GM12878 (cell line): ENCODE measurements around the gene NAA25. TPM values are rescaled to one million over a fixed set of nuclear protein-coding genes. Genes with fewer than 3 reads are reported as not detected.

Experiments
- ATAC-seq: fragments of 200-7000 bp; cut with Tn5 transposase; 3 replicates; pipeline ENCODE4 v1.9.1; 2020; ENCODE audit warnings: mild to moderate bottlenecking, moderate library complexity
- BruUV-seq: library from RNA; stranded (reverse); fragments of 400-500 nt; replicated peaks from 2 replicates; lab custom pipeline; 2021; lab: Mats Ljungman, UMichigan
- CTCF ChIA-PET: fragments of 300-600 bp; sonication (Branson Sonifier 250); formaldehyde crosslinking; extraction: SDS; loops from one replicate; lab custom pipeline; 2021; ENCODE audit warnings: inconsistent platforms; lab: Yijun Ruan, JAX
- POLR2A ChIA-PET: fragments of 350-600 bp; formaldehyde crosslinking; extraction: SDS; loops from one replicate; lab custom pipeline; 2021; ENCODE audit warnings: inconsistent platforms; lab: Charles Lee
- RAD21 ChIA-PET: fragments of 300-600 bp; sonication (Branson Sonifier 250); formaldehyde crosslinking; loops from one replicate; lab custom pipeline; 2023; ENCODE audit warnings: antibody characterized with exemption; ENCODE audit not compliant: unreplicated experiment; lab: Charles Lee
- SMC1A ChIA-PET: fragments of 300-600 bp; sonication (Branson Sonifier 250); formaldehyde crosslinking; loops from one replicate; lab custom pipeline; 2023; ENCODE audit not compliant: unreplicated experiment, uncharacterized antibody; lab: Charles Lee
- DNase-seq: peaks from one replicate; pipeline ENCODE4 v3.0.0-alpha.2; 2011; ENCODE audit warnings: low read depth, low spot score
- FAIRE-seq: peaks from 3 replicates; lab custom pipeline; 2011; peaks lifted over from hg19 to GRCh38; lab: Jason Lieb, UNC
- H2AFZ ChIP-seq: 2 replicates; pipeline ENCODE4 v1.6.0; 2011; ENCODE audit warnings: low read depth, low read length, control low read depth; ENCODE audit not compliant: control insufficient read depth
- H3K27ac ChIP-seq: 2 replicates; pipeline ENCODE4 v1.5.1; 2011; ENCODE audit warnings: control low read depth; ENCODE audit not compliant: control insufficient read depth, insufficient read depth
- H3K27me3 ChIP-seq, 2 experiments: replicated peaks in 1 of 2; 2 replicates each; pipeline versions ENCODE4 v1.6.0 to v1.6.1; 2011; ENCODE audit warnings: low read length in 1 of 2; ENCODE audit not compliant: control insufficient read depth in 2 of 2, insufficient read depth in 2 of 2
- H3K36me3 ChIP-seq, 2 experiments: 2 replicates each; pipeline ENCODE4 v1.5.1; 2011; ENCODE audit warnings: low read length in 1 of 2; ENCODE audit not compliant: control insufficient read depth in 2 of 2, insufficient read depth in 2 of 2
- H3K4me1 ChIP-seq: 2 replicates; pipeline ENCODE4 v1.6.1; 2011; ENCODE audit warnings: mild to moderate bottlenecking, low read length, moderate library complexity, mixed read lengths; ENCODE audit not compliant: control insufficient read depth, insufficient read depth
- H3K4me2 ChIP-seq: 2 replicates; pipeline ENCODE4 v1.6.0; 2011; ENCODE audit warnings: control low read depth; ENCODE audit not compliant: control insufficient read depth, insufficient read depth
- H3K4me3 ChIP-seq: fragments of 200-600 bp; sonication (generic); 2 replicates; pipeline ENCODE4 v1.5.1; 2016
- H3K79me2 ChIP-seq: 2 replicates; pipeline ENCODE4 v1.6.0; 2011; ENCODE audit warnings: low read length; ENCODE audit not compliant: control insufficient read depth, insufficient read depth
- H3K9ac ChIP-seq: 2 replicates; pipeline ENCODE4 v1.8.0; 2011; ENCODE audit warnings: low read length, control low read depth, mixed read lengths; ENCODE audit not compliant: control insufficient read depth, insufficient read depth
- H3K9me3 ChIP-seq: replicated peaks from 3 replicates; pipeline ENCODE4 v1.5.1; 2011; ENCODE audit warnings: mild to moderate bottlenecking, low read length; ENCODE audit not compliant: control insufficient read depth, insufficient read depth
- H4K20me1 ChIP-seq: 2 replicates; pipeline ENCODE4 v1.6.0; 2011; ENCODE audit not compliant: control insufficient read depth, insufficient read depth
- FOS ChIP-seq: IDR thresholded peaks from 3 replicates; pipeline ENCODE4 v1.6.1; 2011; ENCODE audit warnings: borderline replicate concordance; ENCODE audit not compliant: insufficient read length; ENCODE audit errors: extremely low read depth
- FOXK2 ChIP-seq: fragments of 450-650 bp; IDR thresholded peaks from 2 replicates; pipeline ENCODE4 v1.6.1; 2017; ENCODE audit warnings: mild to moderate bottlenecking, moderate library complexity
- FOXM1 ChIP-seq: IDR thresholded peaks from 2 replicates; pipeline ENCODE4 v1.6.1; 2012; ENCODE audit warnings: low read depth, mild to moderate bottlenecking, inconsistent platforms, low read length, moderate library complexity
- HDGF ChIP-seq: fragments of 450-650 bp; IDR thresholded peaks from 2 replicates; pipeline ENCODE4 v1.6.1; 2016; ENCODE audit warnings: antibody characterized with exemption
- JUND ChIP-seq: IDR thresholded peaks from 2 replicates; pipeline ENCODE4 v1.6.1; 2012; ENCODE audit warnings: low read depth, mild to moderate bottlenecking, low read length, improper control_type of control experiment, moderate library complexity
- KLF5 ChIP-seq: fragments of 450-650 bp; IDR thresholded peaks from 2 replicates; pipeline ENCODE4 v1.6.1; 2014; ENCODE audit warnings: mild to moderate bottlenecking; ENCODE audit not compliant: partially characterized antibody
- MEF2B ChIP-seq: fragments of 450-650 bp; IDR thresholded peaks from 2 replicates; pipeline ENCODE4 v1.6.1; 2018; ENCODE audit warnings: mild to moderate bottlenecking, moderate library complexity; ENCODE audit not compliant: partially characterized antibody, poor library complexity, severe bottlenecking
- NFXL1 ChIP-seq: fragments of 450-650 bp; IDR thresholded peaks from 2 replicates; pipeline ENCODE4 v1.6.1; 2017; ENCODE audit warnings: antibody characterized with exemption, mild to moderate bottlenecking, borderline replicate concordance
- PML ChIP-seq: IDR thresholded peaks from 2 replicates; pipeline ENCODE4 v1.6.1; 2012; ENCODE audit warnings: low read length, inconsistent platforms
- RAD21 ChIP-seq: IDR thresholded peaks from 2 replicates; pipeline ENCODE4 v1.6.1; 2011; ENCODE audit warnings: mild to moderate bottlenecking, low read depth, low read length, moderate library complexity; ENCODE audit not compliant: insufficient read depth
- SMAD1 ChIP-seq: fragments of 450-650 bp; IDR thresholded peaks from 2 replicates; pipeline ENCODE4 v1.6.1; 2018; ENCODE audit warnings: mild to moderate bottlenecking, low read depth; ENCODE audit not compliant: partially characterized antibody
- SMAD5 ChIP-seq: IDR thresholded peaks from 2 replicates; pipeline ENCODE4 v1.6.1; 2016; ENCODE audit warnings: antibody characterized with exemption, low read depth
- WRNIP1 ChIP-seq: IDR thresholded peaks from 2 replicates; pipeline ENCODE4 v1.6.1; 2011; ENCODE audit warnings: low read depth, low read length, improper control_type of control experiment, borderline replicate concordance
- YY1 ChIP-seq: IDR thresholded peaks from 2 replicates; pipeline ENCODE4 v1.6.1; 2011; ENCODE audit warnings: low read depth, mild to moderate bottlenecking, low read length
- ZNF207 ChIP-seq: fragments of 450-650 bp; IDR thresholded peaks from 2 replicates; pipeline ENCODE4 v1.6.1; 2014; ENCODE audit warnings: antibody characterized with exemption, mild to moderate bottlenecking, borderline replicate concordance
- ZNF384 ChIP-seq: IDR thresholded peaks from 2 replicates; pipeline ENCODE4 v1.6.1; 2012; ENCODE audit warnings: low read depth, mild to moderate bottlenecking, low read length, improper control_type of control experiment, borderline replicate concordance
- ZSCAN29 ChIP-seq: fragments of 450-650 bp; IDR thresholded peaks from 2 replicates; pipeline ENCODE4 v1.6.1; 2017; ENCODE audit warnings: mild to moderate bottlenecking, moderate library complexity
- WGBS: methylation state at CpG from one replicate; pipeline ENCODE4 v1.1.6; 2016; ENCODE audit warnings: low lambda C conversion rate; ENCODE audit not compliant: insufficient replicate concordance, insufficient coverage; ENCODE audit errors: missing lambda C conversion rate; 5-methylcytosine and 5-hydroxymethylcytosine counted together
- in situ Hi-C: fragments of 300-500 bp; cut with MboI; formaldehyde crosslinking; loops from 9 replicates; pipeline ENCODE4 v1.14.3; 2018; ENCODE audit warnings: mixed read lengths
- intact Hi-C: fragments of 100-400 bp; cut with micrococcal nuclease; formaldehyde crosslinking; loops from one replicate; pipeline ENCODE4 v1.14.2; 2022; ENCODE audit not compliant: unreplicated experiment
- polyA plus RNA-seq, 11 experiments: library from polyadenylated mRNA; depleted of rRNA in 4 of 11; unstranded in 6 of 11; stranded (reverse) in 5 of 11; fragments of >200 nt; fragmentation: Nextera tagmentation in 4 of 11; fragmentation: Illumina TruSeq in 1 of 11; extraction: Ambion mirVana in 4 of 11; extraction: Trizol in 1 of 11; gene quantifications; 1 replicate in 1 of 11; 2 replicates in 10 of 11; pipeline versions ENCODE4 v1.2.1 to v1.2.3, GENCODE V29; 2011 to 2016; ENCODE audit warnings: inconsistent platforms in 2 of 11, missing spikeins in 2 of 11, low read depth in 1 of 11
- total RNA-seq, 4 experiments: library from RNA; depleted of rRNA in 3 of 4; stranded (reverse); fragments of >200 nt in 3 of 4; fragmentation: Illumina TruSeq in 1 of 4; extraction: Trizol in 1 of 4; gene quantifications; 2 replicates each; pipeline versions ENCODE4 v1.2.1 to v1.2.3, GENCODE V29; 2013 to 2021
- TF ChIP-seq, protein P1 (sequence below), 3 experiments: IDR thresholded peaks in 2 of 3; conservative IDR thresholded peaks in 1 of 3; 2 replicates each; pipeline ENCODE4 v1.5.1; 2011; ENCODE audit warnings: low read depth in 3 of 3, low read length in 3 of 3, mild to moderate bottlenecking in 3 of 3, control low read depth in 2 of 3, moderate library complexity in 2 of 3, inconsistent platforms in 1 of 3, mixed read lengths in 1 of 3; ENCODE audit not compliant: control insufficient read depth in 2 of 3, insufficient read depth in 1 of 3; ENCODE audit errors: extremely low read depth in 1 of 3

NAA25 gene
- total and polyA plus RNA-seq, 10 of the 15 experiments (the other 5 are each of a cell fraction or from before 2014, with no cell fraction given) = 15.0 to 39.2 (median 29.4) TPM

DNA sequence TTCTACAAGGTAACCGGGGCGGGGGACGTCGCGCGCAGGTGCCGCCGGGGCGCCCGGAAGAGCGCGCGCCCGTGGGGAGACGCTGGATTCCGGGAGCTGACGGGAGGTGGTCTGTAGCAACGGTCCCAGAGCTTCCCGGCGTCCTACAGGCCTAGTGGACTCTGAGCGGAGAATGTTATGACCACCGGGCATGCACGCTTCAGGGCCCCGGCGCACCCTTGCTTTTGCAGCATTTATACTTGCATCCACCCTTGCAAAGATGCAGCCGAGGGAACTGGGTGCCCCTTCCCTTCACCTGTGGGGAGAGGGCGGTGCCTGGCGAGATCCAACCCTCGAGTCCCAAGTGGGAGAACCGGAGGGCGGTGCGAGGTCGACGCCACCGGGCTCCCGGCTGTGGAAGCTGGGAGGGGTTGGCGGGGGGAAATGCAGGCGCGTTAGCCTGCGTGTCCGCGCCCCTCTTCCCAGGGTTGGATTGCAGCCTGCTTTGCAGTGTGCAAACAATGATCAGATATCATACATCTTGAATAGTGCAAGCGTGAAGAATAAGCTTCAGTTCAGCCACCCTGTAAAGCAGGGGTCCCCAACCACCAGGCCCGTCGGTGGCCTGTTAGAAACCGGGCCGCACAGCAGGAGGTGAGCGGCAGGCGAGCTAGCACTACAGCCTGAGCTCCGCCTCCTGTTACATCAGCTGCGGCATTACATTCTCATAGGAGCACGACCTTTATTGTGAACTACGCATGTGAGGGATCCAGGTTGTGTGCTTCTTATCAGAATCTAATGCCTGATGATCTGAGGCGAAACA is 94.8 kb downstream of the NAA25 start (continued):
- TF ChIP-seq, protein P1, sequence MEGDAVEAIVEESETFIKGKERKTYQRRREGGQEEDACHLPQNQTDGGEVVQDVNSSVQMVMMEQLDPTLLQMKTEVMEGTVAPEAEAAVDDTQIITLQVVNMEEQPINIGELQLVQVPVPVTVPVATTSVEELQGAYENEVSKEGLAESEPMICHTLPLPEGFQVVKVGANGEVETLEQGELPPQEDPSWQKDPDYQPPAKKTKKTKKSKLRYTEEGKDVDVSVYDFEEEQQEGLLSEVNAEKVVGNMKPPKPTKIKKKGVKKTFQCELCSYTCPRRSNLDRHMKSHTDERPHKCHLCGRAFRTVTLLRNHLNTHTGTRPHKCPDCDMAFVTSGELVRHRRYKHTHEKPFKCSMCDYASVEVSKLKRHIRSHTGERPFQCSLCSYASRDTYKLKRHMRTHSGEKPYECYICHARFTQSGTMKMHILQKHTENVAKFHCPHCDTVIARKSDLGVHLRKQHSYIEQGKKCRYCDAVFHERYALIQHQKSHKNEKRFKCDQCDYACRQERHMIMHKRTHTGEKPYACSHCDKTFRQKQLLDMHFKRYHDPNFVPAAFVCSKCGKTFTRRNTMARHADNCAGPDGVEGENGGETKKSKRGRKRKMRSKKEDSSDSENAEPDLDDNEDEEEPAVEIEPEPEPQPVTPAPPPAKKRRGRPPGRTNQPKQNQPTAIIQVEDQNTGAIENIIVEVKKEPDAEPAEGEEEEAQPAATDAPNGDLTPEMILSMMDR (IDR thresholded peaks at IDR 0.05 in 2 of 3, conservative IDR thresholded peaks at IDR 0.05 in 1 of 3; ENCODE audit: control insufficient read depth in 2 of 3, extremely low read depth in 1 of 3, insufficient read depth in 1 of 3, low read depth in 3 of 3, low read length in 3 of 3) = peak in 1 of 3 experiments; percentile 5; a peak in 1 of 6 replicates
- TF ChIP-seq SMAD5 = peak; percentile 42

DNA sequence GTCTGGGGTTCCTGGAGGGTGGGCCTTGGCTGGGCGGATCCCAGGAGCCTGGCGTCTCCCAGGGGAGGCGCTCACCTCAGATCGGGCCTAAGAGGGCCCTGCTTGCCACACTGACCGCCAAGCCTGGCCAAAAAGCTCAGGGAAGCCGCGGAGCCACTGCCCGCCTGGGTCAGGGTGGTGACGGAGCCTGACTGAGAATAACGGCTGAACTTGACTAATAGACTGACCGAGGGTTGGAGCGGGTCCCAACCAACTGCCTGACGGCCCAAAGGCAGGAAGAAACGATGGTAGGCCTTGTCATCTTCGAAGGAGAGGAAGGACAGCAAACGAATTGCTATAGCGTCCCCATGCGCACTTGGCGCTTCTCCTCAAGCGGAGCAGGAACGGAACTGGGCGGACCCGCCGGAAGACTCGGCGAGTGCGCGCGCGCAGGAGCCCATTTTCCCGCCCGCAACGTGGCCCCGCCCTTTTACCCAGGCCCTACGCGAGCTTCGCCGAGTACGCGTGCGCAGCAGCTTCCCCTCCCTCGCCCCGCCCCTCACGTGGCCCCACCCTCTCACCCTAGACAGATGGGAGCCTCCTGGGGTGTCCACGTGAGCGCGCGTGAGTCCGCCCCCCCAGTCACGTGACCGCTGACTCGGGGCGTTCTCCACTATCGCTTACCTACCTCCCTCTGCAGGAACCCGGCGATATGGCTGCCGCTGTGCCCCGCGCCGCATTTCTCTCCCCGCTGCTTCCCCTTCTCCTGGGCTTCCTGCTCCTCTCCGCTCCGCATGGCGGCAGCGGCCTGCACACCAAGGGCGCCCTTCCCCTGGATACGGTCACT is 95.6 kb downstream of the NAA25 start, which contains the start of the genes ERP29 and TMEM116:
Gene ERP29 (plus strand): TSS at position 652 of the 826 bp plus-strand sequence. CDS start 40 bp downstream, at position 692.
Gene TMEM116 (minus strand): TSS at position 391 of the 826 bp plus-strand sequence. CDS start 7,895 bp downstream, outside the sequence.
- in situ Hi-C loops (loop anchor here (5.0 kb wide), 1 partner anchor 66 kb away; no protein-coding TSS in a partner anchor), intact Hi-C loops (loop anchor here (5.0 to 10.0 kb wide), 3 partner anchors 66 to 372 kb away; partner anchors contain the start of genes HECTD4 and TRAFD1)
- SMC1A ChIA-PET = interaction anchor here (1.4 to 5.4 kb wide), 4 partner anchors 10 to 69 kb away, joined by 3 to 51 read pairs (median 14); no protein-coding TSS in a partner anchor
- H3K9ac ChIP-seq = peak within 1 kb of the TSS; percentile 89
- CTCF ChIA-PET = interaction anchor here (0.7 to 5.4 kb wide), 11 partner anchors 9 to 553 kb away, joined by 3 to 40 read pairs (median 4); partner anchors contain the start of gene TRAFD1
- H2AFZ ChIP-seq = peak within 1 kb of the TSS; percentile 90
- H3K9me3 ChIP-seq = peaks cover 2% of the 10 kb centered on the region; the same call in 2 of the 3 replicates
- DNase-seq = peak; percentile 98
- peak; percentile 47 for FAIRE-seq
- peak within 1 kb of the TSS; percentile 93 for H3K4me2 ChIP-seq
- ATAC-seq = peak; percentile 82
- H3K79me2 ChIP-seq = peaks cover 60% of the 10 kb centered on the region
- no peaks in the 10 kb centered on the region for H3K27me3 ChIP-seq
- no peaks in the 10 kb centered on the region for H4K20me1 ChIP-seq
- H3K4me3 ChIP-seq = peak within 1 kb of the TSS; percentile 97
- RAD21 ChIA-PET = interaction anchor here (0.6 to 4.0 kb wide), 21 partner anchors 10 to 374 kb away, joined by 3 to 61 read pairs (median 4); partner anchors contain the start of genes MAPKAPK5 and TRAFD1
- peaks cover 16% of the 10 kb centered on the region; the same call in 1 of the 2 replicates for H3K4me1 ChIP-seq
- BruUV-seq = TSS peak; percentile 93
- H3K36me3 ChIP-seq = peaks cover 0 to 7% of the 10 kb centered on the region in 2 experiments; a peak in 2 of 4 replicates
- POLR2A ChIA-PET = interaction anchor here (0.6 to 2.8 kb wide), 14 partner anchors 9 to 374 kb away, joined by 3 to 17 read pairs (median 4); partner anchors contain the start of gene NAA25
- under 1% methylated on average over 59 of the region's 67 CpGs for WGBS
- H3K27ac ChIP-seq = peak within 1 kb of the TSS; percentile 97
- TF ChIP-seq FOS (peak; percentile 78), KLF5 (peak; percentile 28), RAD21 (peak; percentile 34), ZNF384 (no peak), JUND (peak; percentile 16; the same call in 1 of the 2 replicates), HDGF (no peak), MEF2B (peak; percentile 86), ZNF207 (peak; percentile 56; the same call in 1 of the 2 replicates), YY1 (peak; percentile 89), SMAD1 (peak; percentile 75), NFXL1 (no peak), PML (peak; percentile 85; the same call in 1 of the 2 replicates), WRNIP1 (no peak), FOXM1 (no peak), FOXK2 (no peak), ZSCAN29 (no peak)
